ENCODE measurements around the gene FANCC. TPM values are rescaled to one million over a fixed set of nuclear protein-coding genes. Genes with fewer than 3 reads are reported as not detected.
A peak's percentile ranks its signal among the peaks of the same experiment; 100 is the strongest.

The FANCC gene
- total and polyA plus RNA-seq, 2 of the 8 experiments (the other 6 are each of a cell fraction or from before 2014, with no cell fraction given) = 7.8 to 15.2 TPM

GRCh38 chr9:95078511-95078910, 239.0 kb downstream of the FANCC start:
- Histone ChIP-seq H3K27ac (ENCODE audit: low read depth, low read length) (no peak overlapping the region), H3K14ac (ENCODE audit: insufficient read length) (no peak overlapping the region), H2BK120ac (replicated peaks; ENCODE audit: low read depth, low read length) (no peak overlapping the region), H3K79me1 (ENCODE audit: low read depth, low read length) (no peaks in the 10 kb centered on the region; the same call in 1 of the 2 replicates), H2AFZ (ENCODE audit: low read length) (no peak overlapping the region), H3K36me3 (ENCODE audit: control insufficient read depth in 2 of 4, insufficient read depth in 4 of 4, low read length in 3 of 4) (peaks cover 0 to 6% (median 0%) of the 10 kb centered on the region in 4 experiments; a peak in 1 of 8 replicates), H3K23me2 (ENCODE audit: low read depth, low read length) (peaks cover 2% of the 10 kb centered on the region; the same call in 1 of the 2 replicates), H2AK5ac (ENCODE audit: low read depth, low read length) (0 out of 2 replicates have a peak overlapping the region, but pooled peaks have one; percentile 28), H3K79me2 (ENCODE audit: control insufficient read depth in 1 of 2, insufficient read depth in 2 of 2, low read length in 2 of 2) (no peaks in the 10 kb centered on the region), H4K5ac (ENCODE audit: insufficient read length, low read depth, low read length) (no peak overlapping the region), H3K9ac (replicated peaks in 1 of 4; ENCODE audit: extremely low read depth in 1 of 4, low read depth in 3 of 4, low read length in 3 of 4) (no peak overlapping the region), H3K18ac (ENCODE audit: extremely low read depth, low read length) (no peak overlapping the region), H4K8ac (ENCODE audit: extremely low read depth, insufficient read depth, low read length) (no peak overlapping the region), H3K4me3 (ENCODE audit: extremely low read depth in 1 of 4, insufficient read depth in 2 of 4, low read depth in 3 of 4, low read length in 4 of 4) (no peak overlapping the region), H2BK5ac (ENCODE audit: low read depth, low read length) (no peak overlapping the region), H2BK20ac (ENCODE audit: low read length) (no peak overlapping the region), H2BK12ac (ENCODE audit: low read depth, low read length) (peak overlapping the region; percentile 43; the same call in 1 of the 2 replicates), H3K4me1 (replicated peaks in 1 of 4; ENCODE audit: control insufficient read depth in 3 of 4, insufficient read depth in 4 of 4, low read length in 3 of 4) (peaks cover 0 to 9% (median 2%) of the 10 kb centered on the region in 4 experiments; a peak in 3 of 7 replicates), H3K27me3 (replicated peaks in 1 of 4; ENCODE audit: control insufficient read depth in 3 of 4, extremely low read depth in 1 of 4, insufficient read depth in 3 of 4, low read length in 3 of 4) (no peaks in the 10 kb centered on the region), H3K56ac (replicated peaks; ENCODE audit: insufficient read length, low read depth, low read length) (no peak overlapping the region), H4K20me1 (replicated peaks in 1 of 2; ENCODE audit: control insufficient read depth in 1 of 2, insufficient read depth in 2 of 2, low read length in 2 of 2) (peaks cover 0 to 6% of the 10 kb centered on the region in 2 experiments), H3K4me2 (ENCODE audit: insufficient read depth in 1 of 2, low read depth in 2 of 2, low read length in 2 of 2) (no peak overlapping the region), H3K9me3 (ENCODE audit: insufficient read depth in 2 of 2, low read depth in 1 of 2, low read length in 1 of 2) (no peaks in the 10 kb centered on the region), H2BK15ac (ENCODE audit: low read length) (peak overlapping the region; percentile 18; the same call in 1 of the 2 replicates), H3K4ac (replicated peaks; ENCODE audit: insufficient read length, low read depth, low read length) (peak overlapping the region; percentile 28), H4K91ac (replicated peaks; ENCODE audit: insufficient read length, low read length) (no peak overlapping the region), H3K23ac (ENCODE audit: insufficient read length) (no peak overlapping the region)
- FAIRE-seq (no peak), DNase-seq (ENCODE audit: low read depth in 1 of 2, low spot score in 2 of 2) (no peak)
- no peak for TF ChIP-seq BRCA1 (IDR thresholded peaks at IDR 0.05; ENCODE audit: low read depth, low read length)
- no peak for TF ChIP-seq BACH1 (IDR thresholded peaks at IDR 0.05; ENCODE audit: low read length)
- TF ChIP-seq NANOG (IDR thresholded peaks at IDR 0.05; ENCODE audit: insufficient read depth, low read depth, low read length, poor library complexity, severe bottlenecking) = no peak
- TF ChIP-seq POU5F1 (IDR thresholded peaks at IDR 0.05; ENCODE audit: low read depth, low read length) = no peak
- CTCF ChIA-PET (ENCODE audit: partially characterized antibody) = interaction anchor here (0.8 to 2.0 kb wide), 4 partner anchors 12 to 295 kb away, joined by 3 to 8 read pairs (median 4); no protein-coding TSS in a partner anchor
- 92% methylated on average over 12 of the region's 12 CpGs; no CpG with 5 or more reads in 1 of the 2 experiments for WGBS, 2 experiments (ENCODE audit: extremely low coverage in 1 of 2, insufficient coverage in 1 of 2, insufficient read length in 1 of 2, insufficient replicate concordance in 2 of 2, low coverage in 1 of 2, low lambda C conversion rate in 2 of 2, missing lambda C conversion rate in 1 of 2)
- POLR2A ChIA-PET (ENCODE audit: partially characterized antibody) = no interaction called here
